NCI-H2107 treated with DMSO at 0.1 percent for 48 hours (cell line): Measurements from ENCODE around the gene TRIM63.

ENCODE experiments used
- DNase-seq: peaks from one replicate; lab custom pipeline; 2025; ENCODE audit not compliant: unreplicated experiment; lab: John Stamatoyannopoulos, UW

The TRIM63 gene

DNA sequence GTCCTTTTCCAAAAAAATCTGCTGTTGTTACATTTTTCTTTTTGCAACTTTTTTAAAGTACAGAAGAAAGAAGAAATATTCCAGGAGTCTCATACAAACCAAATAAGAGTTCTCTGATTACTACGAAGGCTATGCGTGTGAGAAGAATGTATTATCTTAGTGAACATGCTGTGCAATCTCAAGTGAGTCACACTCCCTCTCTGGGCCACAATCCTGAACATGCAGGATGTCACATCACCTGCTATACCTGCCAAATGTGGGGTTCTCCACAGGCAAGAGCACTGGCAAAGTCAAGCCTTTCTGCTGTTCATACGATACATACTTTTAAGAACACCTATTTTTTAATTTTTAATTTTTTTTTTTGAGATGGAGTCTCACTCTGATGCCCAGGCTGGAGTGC, 21.7 kb upstream of the TRIM63 start:
- no peak for DNase-seq

DNA sequence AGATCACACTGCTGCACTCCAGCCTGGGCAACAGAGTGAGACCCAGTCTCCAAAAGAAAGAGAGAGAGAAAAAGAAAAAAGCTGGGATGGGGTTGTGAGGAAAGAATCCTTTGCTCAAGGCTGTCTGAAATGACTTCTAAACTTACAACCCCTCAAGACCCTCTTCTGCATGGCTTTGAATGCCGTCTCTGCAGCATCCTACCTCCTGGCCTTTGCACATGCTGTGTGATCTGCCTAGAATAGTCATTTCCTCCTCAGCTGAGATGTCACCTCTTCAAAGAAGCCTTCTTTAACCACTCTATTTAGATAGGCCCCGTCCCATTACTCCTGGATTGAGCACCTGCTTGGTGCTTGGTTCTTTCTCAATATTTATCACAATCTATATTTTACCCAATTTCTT, 17.4 kb upstream of the TRIM63 start:
- DNase-seq = no peak

DNA sequence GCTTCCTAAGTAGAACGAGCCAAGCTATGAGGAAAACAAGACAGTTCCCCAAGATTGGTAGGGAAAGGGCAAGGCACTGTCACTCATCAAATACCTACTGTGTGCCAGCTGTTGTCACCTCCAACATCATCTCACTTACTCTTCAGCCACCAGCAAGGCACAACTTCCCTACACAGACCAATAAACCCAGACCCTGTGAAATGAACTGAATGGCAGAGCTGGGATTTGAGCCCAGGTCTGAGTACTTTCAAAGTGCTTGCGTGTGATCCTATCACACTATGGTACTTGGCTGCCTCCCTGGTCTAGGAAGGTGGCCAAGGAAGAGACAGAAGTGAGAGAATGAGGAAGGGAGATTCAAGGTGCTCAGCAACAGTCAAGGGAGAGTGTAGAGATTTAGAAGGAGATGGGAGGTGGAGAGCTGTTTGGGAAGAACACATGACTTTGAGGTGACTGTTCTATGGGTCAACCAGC, 16.7 kb upstream of the TRIM63 start:
- DNase-seq = no peak

DNA sequence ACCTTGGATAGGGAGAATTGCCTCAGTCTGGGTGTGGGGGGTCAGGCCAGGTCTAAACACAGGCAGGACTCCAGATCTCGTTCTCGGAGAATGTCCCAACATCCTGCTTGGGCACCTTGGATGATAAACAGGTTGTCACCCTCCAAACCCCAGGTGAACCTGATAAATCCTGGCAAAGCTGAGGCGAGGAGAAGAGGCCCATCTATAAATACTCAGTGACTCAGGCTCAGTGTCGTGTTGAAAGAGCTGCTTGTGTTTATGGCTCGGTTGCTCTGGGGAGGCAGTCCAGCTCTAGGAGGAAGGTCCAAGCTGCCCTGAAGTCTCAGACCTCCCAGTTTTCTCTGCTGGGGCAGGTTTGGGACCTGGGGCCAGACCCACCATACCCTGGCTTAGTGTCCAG, 15.8 kb upstream of the TRIM63 start:
- no peak for DNase-seq

DNA sequence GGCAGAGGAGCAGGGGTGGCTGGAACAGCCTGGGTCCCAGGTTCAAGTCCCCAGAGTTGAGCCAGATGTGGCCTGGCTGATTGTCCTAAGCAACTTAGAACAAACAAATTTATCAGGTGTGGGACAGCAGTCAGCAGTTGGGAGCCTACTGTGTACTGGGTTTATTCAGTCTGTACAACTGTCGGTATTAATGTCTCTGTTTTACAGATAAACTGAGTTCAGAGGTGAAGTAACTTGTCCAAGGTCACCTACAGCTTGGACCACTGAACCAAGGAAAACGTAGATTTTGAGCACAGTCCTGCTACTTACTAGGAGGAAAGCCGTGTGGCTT, 14.6 kb upstream of the TRIM63 start:
- no peak for DNase-seq

DNA sequence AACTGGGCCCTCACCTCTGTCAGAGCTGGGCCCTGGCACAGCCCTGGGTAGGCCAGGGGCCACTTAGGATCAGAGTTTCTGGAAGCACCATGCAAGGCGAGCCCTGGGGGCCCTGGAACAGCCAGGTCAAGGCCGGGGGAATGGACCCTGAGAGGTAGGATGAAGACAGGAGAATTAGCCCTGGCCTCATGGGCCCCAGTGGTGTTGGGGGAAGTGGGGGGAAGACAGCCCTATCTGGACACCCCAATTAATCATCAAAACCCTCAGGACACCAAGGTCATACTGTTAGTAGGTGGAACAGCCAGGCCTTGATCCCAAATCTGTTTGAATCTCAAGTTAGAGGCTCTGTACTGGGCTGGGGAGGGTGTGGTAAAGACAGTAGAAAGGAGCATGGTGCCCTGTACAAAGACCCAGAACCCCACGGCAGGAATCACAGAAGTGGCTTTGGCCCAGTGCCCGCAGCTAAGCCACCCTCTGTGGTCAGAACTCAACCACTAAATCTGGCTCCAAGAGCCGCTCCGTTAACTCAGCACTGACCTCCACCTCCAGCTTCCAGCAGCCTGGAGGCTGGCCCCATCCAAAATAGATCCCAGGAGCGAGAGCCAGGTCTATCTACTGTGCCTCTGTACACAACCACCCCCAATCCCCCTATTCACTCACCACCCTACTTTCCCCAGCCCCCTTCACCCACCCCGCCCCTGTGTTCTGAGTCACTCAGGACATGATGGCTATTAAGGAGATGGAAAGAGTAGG, 14.0 kb upstream of the TRIM63 start:
- DNase-seq = no peak

DNA sequence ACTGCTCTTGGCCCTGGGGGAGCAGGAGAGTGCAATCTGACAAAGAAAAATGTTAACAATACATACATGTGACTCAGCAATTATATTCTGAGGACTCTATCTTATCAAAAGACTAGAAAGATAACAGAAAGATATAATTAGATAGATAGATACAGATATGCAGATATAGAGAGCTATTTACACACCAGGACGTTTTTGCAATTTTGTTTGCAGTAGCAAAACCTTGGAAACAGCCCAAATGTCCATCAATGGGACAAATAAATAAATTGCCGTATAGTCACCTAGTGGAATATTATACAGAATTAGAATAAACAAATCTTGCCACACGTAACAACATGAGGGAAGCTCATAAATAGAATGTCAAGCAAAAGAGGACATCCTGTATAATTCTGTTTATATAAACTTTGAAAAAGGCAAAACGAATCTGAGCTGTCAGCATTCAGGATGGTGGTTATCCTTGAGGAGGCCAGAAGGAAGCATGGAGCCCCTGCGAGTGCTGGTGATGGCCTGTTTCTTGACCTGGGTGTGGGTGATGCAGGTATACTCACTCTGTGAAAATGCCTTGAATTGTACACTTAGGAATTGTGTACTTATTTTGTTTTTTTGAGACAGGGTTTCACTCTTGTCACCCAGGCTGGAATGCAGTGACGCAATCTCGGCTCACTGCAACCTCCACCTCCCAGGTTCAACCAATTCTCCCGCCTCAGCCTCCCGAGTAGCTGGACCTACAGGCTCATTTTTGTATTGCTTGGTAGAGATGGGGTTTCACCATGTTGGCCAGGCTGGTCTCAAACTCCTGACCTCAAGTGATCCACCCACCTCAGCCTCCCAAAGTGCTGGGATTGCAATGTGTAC, 12.8 kb upstream of the TRIM63 start:
- no peak for DNase-seq

DNA sequence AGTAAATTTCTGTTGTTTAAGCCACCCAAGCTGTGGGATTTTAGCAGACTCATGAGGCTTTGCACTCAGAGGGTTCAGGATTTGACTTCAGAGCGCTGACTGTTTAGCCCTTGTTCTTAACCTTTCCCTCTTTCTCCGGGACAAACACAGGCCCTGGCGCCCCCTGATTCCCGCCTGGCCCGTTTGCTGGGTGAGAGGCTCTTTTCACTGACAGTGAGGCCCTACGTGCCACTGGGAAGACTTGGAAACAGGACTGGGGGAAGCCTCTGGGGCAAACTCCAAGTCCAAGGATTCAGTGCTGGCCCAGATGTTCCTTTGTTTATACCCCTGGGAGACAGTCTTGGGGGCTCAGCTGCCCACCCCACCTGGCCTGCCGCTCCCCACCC, 11.7 kb upstream of the TRIM63 start:
- no peak for DNase-seq

DNA sequence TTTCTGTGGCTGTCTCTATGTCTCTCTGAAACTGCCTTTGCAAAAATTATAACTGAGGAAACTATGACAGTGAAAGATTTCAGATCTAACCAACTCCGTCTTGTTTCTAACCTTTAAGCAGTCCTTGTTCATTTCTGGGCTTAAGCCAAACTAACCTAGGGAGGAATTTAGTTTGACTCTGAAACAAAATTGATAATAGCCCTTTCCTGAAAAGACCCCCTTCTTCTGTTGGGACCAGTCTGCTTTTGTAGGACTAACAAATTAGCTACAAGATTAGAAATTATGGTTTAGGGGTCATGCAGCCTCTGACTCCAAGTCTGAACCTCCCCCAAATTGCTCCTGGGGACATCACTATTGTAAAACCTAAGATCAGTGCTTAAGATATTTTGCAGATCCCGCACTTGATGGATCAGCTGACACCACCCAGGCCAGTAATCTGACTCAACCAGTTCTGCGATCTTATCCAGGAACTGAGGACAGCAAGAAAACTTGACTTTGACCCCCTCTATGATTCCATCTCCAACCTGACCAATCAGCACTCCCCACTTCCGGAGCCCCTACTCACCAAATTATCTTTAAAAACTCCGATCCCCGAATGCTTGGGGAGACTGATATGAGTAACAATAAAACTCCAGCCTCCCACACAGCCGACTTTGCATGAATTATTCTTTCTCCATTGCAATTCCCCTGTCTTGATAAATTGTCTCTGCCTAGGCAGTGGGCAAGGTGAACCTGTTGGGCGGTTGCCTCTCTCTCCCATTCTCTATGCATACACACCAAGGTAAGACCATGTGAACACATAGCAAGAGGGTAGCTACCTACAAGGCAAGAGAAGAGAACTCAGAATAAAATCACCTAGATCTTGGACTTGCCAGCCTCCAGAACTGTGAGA, 11.1 kb upstream of the TRIM63 start:
- no peak for DNase-seq

DNA sequence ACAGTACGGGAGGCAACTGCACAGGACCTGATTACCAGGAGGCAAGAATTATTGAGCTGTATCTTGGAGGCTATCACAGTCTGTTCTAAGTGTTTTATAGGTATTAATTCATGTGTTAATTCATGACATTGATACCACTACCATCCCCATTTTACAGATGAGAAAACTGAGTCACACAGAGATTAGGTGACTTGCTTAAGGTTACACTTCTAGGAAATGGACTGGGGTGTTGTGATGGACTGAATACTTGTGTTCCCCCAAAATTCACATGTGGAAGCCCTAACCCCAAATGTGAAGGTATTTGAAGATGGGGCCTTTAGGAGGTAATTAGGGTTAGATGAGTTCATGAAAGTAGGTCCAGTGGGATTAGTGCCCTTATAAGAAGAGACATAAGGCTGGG, 10.1 kb upstream of the TRIM63 start:
- no peak for DNase-seq

DNA sequence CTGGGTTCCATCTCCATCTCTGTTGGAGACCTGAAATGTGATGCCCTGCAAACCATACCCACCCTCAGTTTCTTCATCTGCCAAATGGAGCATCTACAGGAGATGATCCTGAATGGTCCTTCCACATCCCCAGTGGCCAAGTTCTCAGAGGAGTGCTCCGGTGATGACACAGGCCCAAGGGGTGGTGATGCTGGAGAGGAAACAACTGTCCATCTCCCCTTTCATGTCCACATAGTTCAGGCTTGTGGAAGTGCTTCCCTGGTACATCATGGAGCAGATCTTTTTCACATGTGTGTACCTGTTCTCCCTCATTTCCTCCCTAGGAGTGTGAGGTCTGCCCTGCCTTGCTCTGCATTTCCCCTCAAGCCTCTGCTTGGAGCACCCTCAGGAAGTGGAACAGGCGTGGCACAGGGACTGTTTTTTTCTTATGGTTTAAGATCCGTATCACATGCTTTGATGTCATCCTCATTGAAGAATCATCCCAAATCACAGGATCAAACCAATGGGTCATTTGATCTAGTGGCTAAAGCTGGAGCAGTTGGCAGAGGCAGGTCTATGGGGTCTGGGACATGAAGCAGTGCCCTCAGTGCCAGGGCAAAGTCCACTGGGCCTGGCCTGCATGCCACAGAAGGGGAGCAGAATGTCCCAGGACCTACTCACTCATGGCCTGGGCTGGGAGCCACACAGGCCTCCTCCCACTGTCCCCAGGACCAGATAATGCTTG, 8.2 kb upstream of the TRIM63 start:
- no peak for DNase-seq

DNA sequence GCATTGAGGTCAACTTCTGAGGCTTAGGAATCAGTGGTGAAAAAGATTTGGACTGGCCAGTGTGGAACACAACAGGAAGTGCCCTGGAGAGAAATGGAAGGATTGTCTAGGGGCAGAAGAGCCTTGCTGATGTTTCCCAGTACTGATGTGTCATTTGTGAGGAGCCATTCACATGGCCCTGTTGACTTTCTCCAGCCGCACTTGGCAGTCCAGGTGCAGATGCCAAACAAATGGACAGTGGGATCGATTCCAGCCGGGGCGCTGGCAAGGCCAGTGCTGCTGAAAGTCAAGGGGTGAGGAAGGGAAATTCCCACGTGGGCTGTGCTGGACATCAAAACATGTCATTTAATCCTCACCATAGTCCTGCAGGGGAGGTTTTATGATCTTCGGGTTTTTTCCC, 4.9 kb upstream of the TRIM63 start:
- no peak for DNase-seq

DNA sequence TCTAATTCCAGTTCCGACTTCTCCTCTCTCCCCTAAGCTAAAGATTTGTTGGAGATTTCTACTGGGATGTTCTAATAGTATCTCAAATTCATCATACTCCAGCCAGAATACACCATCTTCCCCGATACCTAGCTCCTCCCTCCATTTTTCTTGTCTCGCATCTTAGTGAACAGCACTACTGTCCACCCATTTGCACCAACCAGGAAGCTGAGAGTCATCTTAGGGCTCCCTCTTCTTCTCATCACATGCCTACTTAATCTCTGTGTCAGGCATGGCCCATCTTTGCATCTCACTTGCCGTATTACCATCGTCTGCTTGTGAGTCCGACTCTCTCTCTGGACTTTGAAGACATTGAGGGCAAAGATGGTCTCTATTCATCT, 3.5 kb upstream of the TRIM63 start:
- no peak for DNase-seq

DNA sequence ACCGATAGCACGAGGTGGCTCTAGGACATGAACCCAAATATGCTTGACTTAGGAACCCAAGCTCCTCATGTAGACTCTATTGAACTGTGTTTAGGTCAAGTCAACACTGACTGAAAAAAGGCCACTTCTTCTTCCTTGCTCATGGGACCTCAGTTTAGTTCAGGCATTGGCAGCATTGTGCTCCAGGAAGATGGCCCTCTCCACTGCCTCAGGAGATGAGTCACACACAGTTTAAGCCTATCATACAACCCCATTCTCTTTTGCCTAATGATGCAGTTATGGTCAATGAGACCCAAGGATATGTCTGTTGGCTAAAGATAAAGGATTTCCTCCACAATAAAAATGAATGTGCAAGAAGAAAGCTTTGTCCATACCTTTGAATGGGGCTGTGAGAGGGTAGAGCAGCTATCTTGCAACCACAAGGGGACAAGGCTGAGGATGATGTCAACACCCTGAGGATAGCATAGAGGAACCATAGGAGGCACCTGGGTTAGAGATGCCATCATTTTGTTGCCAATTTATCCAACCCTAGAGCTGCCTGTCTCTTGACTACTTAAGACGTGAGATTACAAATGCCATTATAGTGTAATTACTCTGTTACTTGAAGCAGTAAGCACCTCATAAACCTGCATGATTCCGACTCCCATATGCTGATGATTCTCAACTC, 3.0 kb upstream of the TRIM63 start:
- DNase-seq = no peak

DNA sequence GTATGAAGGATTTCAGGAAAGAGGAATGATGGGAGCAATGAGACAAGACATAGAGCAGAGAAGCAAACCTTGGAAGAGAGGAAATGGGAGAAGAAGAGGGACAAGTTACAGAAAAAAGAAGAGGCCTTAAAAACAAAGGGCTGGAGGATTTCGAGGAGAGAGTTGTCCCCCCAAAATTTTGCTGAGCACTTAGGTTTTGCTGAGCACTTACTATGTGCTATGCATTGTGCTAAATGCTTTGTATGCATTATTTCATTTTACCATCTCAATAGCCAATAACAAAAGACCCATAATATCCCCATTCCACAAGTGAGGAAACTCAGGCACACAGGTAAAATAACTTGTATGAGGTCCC, 2.5 kb upstream of the TRIM63 start:
- DNase-seq = no peak

DNA sequence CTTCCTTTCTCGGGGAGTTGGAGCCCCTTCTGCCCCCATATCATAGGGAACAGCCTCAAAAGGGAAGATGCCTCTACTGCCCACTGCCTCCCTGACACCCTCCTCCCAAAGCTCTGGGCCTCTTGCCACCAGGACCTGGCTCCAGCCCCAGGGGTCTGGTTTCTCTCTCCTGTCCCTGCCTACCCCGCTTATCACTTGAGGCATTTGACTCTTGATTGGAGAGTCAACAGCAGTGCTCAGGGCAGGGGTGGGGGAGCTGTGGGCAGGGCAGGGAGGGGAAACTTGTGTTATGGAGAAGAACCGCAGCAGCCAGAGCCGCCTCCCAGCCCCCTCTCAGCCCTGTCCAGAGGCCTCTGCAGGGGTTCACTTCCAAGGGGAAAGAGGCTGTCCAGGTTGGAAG, 573 bp downstream of the TRIM63 start:
- DNase-seq = no peak

DNA sequence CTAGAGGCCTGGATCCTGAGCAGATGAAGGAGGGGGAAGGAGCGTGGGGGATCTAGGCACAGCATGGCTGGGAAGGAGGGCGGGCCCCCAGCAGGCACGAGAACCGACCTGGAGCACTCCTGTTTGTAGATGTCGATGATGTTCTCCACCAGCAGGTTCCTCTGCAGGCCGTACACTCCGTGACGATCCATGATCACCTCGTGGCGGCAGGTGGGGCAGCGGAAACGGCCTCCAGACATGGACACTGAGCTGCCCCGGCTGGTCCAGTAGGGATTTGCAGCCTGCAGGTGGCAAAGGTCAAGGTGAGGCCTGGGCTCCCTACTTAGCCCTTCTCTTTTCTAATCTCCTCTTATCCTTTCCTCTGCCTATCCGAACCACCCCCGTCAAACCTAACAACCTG, 1.3 kb downstream of the TRIM63 start:
- DNase-seq = no peak

DNA sequence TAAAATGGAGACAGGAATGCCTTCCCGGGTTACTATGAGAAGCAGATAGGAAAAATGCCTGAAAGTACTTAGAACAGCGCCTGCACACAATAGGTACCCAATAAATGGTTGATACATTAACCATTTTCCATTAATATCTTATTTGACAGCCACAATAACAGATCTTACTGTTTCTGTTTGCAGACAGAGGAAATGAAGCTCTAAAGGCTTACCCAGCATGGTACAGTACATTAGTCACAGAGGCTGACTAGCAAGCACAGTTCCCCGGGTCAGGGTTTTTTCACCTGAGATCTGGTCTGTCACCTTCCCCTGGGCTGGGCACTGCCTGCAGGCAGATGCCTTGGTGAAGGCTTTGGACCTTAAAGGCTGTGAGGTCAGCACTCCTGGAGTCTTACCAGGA, 2.9 kb downstream of the TRIM63 start:
- no peak for DNase-seq

DNA sequence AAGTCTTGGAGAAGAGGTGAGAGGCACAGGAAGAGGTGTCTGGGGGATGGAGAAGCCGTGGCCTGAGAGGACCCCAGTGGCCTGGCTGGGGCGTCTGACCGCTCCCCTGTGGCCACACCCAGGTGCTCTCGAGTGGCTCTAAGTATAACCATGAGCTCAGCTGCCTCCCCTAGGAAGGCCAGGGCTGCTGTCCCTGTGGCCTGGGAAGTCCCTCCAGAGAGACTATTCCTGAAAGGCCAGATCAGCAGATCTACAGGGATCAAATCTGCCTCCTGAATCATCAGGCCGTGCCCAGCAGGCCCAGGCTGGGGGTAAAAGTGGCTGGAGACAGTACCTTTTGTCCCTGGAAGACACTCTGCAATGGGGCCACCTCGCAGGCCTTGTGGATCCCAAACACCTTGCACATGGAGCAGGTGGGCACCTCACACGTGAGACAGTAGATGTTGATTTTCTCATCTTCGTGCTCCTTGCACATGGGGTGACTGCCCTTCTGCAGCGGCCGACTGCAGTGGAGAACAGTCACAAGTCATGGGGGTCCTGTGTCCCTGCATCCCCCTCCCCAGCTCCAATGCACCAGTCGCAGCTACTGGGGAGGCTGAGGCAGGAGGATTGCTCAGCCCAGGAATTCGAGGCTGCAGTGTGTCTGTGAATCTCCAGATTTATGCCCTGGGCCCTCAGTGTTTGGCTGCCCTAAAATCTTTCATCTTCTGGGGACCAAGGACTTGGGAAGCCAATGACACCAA, 6.4 kb downstream of the TRIM63 start:
- DNase-seq = no peak

DNA sequence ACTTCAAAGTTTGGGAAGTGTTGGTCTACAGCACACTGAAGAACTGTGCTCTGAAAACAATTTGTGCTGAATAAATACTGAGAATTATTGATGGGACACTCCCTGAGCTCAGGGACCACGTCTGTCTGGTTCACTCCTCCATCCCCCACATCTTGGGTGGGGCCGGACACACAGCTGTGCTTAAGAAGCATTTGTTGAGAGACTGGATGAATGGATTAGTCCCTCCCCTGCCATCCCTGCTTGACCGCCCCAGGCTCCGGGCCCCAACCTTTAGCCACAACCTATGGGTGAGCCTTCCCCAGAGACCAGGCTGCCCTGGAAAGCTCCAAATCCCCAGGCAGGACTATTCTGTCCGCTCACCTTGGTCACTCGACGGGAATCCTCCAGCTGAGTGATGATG, 7.5 kb downstream of the TRIM63 start:
- DNase-seq = no peak
